ENCODE results near the gene MRNIP. TPM values are rescaled to one million over a fixed set of nuclear protein-coding genes. Genes with fewer than 3 reads are reported as not detected.
A peak's percentile ranks its signal among the peaks of the same experiment; 100 is the strongest.

Gene MRNIP
- total and polyA plus RNA-seq, 2 of the 8 experiments (the other 6 are each of a cell fraction or from before 2014, with no cell fraction given): 29.6 TPM

- TF ChIP-seq RAD21 (IDR thresholded peaks at IDR 0.05 in 1 of 2, conservative IDR thresholded peaks at IDR 0.05 in 1 of 2; ENCODE audit: low read depth in 2 of 2, low read length in 2 of 2) (no peak), CBX5 (IDR thresholded peaks at IDR 0.05; ENCODE audit: low read depth, low read length) (no peak), CREB1 (IDR thresholded peaks at IDR 0.05) (peak; percentile 31; the same call in 1 of the 2 replicates), SIN3A (conservative IDR thresholded peaks at IDR 0.05 in 1 of 2, IDR thresholded peaks at IDR 0.05 in 1 of 2; ENCODE audit: low read depth in 1 of 2, low read length in 2 of 2) (peak in 1 of 2 experiments; percentile 30; a peak in 1 of 4 replicates), JUND (IDR thresholded peaks at IDR 0.05; ENCODE audit: low read length) (peak; percentile 26; the same call in 1 of the 2 replicates), USF2 (IDR thresholded peaks at IDR 0.05; ENCODE audit: low read length) (peak; percentile 47), CHD1 (IDR thresholded peaks at IDR 0.05; ENCODE audit: low read depth, low read length) (no peak)
- TF ChIP-seq, protein P1, sequence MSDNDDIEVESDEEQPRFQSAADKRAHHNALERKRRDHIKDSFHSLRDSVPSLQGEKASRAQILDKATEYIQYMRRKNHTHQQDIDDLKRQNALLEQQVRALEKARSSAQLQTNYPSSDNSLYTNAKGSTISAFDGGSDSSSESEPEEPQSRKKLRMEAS (IDR thresholded peaks at IDR 0.05): peak; percentile 98
- TF ChIP-seq, protein P2, sequence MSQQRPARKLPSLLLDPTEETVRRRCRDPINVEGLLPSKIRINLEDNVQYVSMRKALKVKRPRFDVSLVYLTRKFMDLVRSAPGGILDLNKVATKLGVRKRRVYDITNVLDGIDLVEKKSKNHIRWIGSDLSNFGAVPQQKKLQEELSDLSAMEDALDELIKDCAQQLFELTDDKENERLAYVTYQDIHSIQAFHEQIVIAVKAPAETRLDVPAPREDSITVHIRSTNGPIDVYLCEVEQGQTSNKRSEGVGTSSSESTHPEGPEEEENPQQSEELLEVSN (IDR thresholded peaks at IDR 0.05): peak; percentile 87
These were observed 39.1 kb downstream of the MRNIP start (continued) for GRCh38 chr5:179819296-179820126.

All from H1 (cell line).